ENCODE results near the gene FGD6.
"Not testable (repeated sequence)": the region's sequence is repeated elsewhere in the genome, so short reads cannot be mapped to it uniquely, and the experiment has no call there.

DNA sequence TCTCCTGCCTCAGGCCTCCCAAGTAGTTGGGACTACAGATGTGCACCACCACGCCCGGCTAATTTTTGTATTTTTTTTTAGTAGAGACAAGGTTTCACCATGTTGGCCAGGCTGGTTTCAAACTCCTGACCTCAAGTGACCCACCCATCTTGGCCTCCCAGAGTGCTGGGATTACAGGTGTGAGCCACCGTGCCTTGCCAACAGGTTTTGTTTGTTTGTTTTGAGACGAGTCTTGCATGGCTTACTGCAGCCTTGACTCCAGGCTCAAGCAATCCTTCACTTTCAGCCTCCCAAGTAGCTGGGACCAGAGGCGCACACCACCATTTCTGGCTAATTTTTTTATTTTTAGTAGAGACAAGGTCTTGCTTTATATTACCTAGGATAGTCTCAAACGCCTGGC lies 23.9 kb upstream of the FGD6 start:
- TF ChIP-seq, protein P1, sequence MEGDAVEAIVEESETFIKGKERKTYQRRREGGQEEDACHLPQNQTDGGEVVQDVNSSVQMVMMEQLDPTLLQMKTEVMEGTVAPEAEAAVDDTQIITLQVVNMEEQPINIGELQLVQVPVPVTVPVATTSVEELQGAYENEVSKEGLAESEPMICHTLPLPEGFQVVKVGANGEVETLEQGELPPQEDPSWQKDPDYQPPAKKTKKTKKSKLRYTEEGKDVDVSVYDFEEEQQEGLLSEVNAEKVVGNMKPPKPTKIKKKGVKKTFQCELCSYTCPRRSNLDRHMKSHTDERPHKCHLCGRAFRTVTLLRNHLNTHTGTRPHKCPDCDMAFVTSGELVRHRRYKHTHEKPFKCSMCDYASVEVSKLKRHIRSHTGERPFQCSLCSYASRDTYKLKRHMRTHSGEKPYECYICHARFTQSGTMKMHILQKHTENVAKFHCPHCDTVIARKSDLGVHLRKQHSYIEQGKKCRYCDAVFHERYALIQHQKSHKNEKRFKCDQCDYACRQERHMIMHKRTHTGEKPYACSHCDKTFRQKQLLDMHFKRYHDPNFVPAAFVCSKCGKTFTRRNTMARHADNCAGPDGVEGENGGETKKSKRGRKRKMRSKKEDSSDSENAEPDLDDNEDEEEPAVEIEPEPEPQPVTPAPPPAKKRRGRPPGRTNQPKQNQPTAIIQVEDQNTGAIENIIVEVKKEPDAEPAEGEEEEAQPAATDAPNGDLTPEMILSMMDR (IDR thresholded peaks at IDR 0.05) = not testable (repeated sequence)
- not testable (repeated sequence) for TF ChIP-seq POLR2AphosphoS5, POLR2A, EP300 (IDR thresholded peaks at IDR 0.05)

Data from gastroesophageal sphincter (tissue), 3 donors.